HepG2 (cell line): ENCODE results near the gene BZW1. TPM values are rescaled to one million over a fixed set of nuclear protein-coding genes. Genes with fewer than 3 reads are reported as not detected.

Experiments used
- BRD4 ChIP-seq: sonication (generic); formaldehyde crosslinking; IDR thresholded peaks from 2 replicates; pipeline ENCODE4 v1.4.0; 2020; ENCODE audit warnings: missing genetic modification reagents
- CCAR2 ChIP-seq: fragments of 200-400 bp; formaldehyde crosslinking; optimal IDR thresholded peaks from 2 replicates; pipeline ENCODE3; 2018; ENCODE audit warnings: low read depth, mild to moderate bottlenecking, low read length, moderate library complexity
- EED ChIP-seq: sonication (generic); formaldehyde crosslinking; IDR thresholded peaks from 2 replicates; pipeline ENCODE4 v1.5.0; 2020; ENCODE audit warnings: mild to moderate bottlenecking, missing genetic modification reagents
- JDP2 ChIP-seq: sonication (generic); formaldehyde crosslinking; IDR thresholded peaks from 2 replicates; pipeline ENCODE4 v1.8.1; 2022; ENCODE audit warnings: missing genetic modification reagents, borderline replicate concordance
- KDM5B ChIP-seq: sonication (generic); formaldehyde crosslinking; IDR thresholded peaks from 2 replicates; pipeline ENCODE4 v1.4.0; 2020; ENCODE audit warnings: missing genetic modification reagents, mild to moderate bottlenecking, borderline replicate concordance
- NCOR1 ChIP-seq: fragments of 200-600 bp; sonication (generic); IDR thresholded peaks from 2 replicates; pipeline ENCODE4 v1.7.0; 2017; ENCODE audit warnings: antibody characterized with exemption, low read length, borderline replicate concordance
- NFKB2 ChIP-seq: sonication (generic); formaldehyde crosslinking; IDR thresholded peaks from 2 replicates; pipeline ENCODE4 v1.4.0; 2020; ENCODE audit warnings: missing genetic modification reagents, borderline replicate concordance
- PHB2 ChIP-seq: fragments of 450-650 bp; IDR thresholded peaks from 2 replicates; pipeline ENCODE4 v1.6.1; 2018; ENCODE audit not compliant: partially characterized antibody
- SIN3A ChIP-seq: IDR thresholded peaks from 2 replicates; pipeline ENCODE4 v1.6.1; 2011; ENCODE audit warnings: low read depth, mild to moderate bottlenecking, control low read depth, low read length, borderline replicate concordance
- SRF ChIP-seq: IDR thresholded peaks from 2 replicates; pipeline ENCODE4 v1.6.1; 2011; ENCODE audit warnings: mild to moderate bottlenecking, low read depth, low read length, moderate library complexity
- STAG1 ChIP-seq: sonication (generic); formaldehyde crosslinking; IDR thresholded peaks from 2 replicates; pipeline ENCODE4 v1.4.0; 2020; ENCODE audit warnings: missing genetic modification reagents
- ZFP1 ChIP-seq: IDR thresholded peaks from 2 replicates; pipeline ENCODE4 v1.6.1; 2016
- ZFY ChIP-seq: sonication (generic); formaldehyde crosslinking; IDR thresholded peaks from 2 replicates; pipeline ENCODE4 v1.4.0; 2020; ENCODE audit warnings: missing genetic modification reagents
- ZNF124 ChIP-seq: sonication (generic); formaldehyde crosslinking; IDR thresholded peaks from 2 replicates; pipeline ENCODE4 v1.4.0; 2020; ENCODE audit warnings: missing genetic modification reagents
- ZNF619 ChIP-seq: sonication (generic); formaldehyde crosslinking; IDR thresholded peaks from 2 replicates; pipeline ENCODE4 v1.4.0; 2020; ENCODE audit warnings: mild to moderate bottlenecking, missing genetic modification reagents
- ZNF644 ChIP-seq: IDR thresholded peaks from 2 replicates; pipeline ENCODE4 v1.6.1; 2016; ENCODE audit warnings: low read depth
- polyA plus RNA-seq, 8 experiments: library from polyadenylated mRNA; depleted of rRNA in 3 of 8; stranded (reverse) in 7 of 8; unstranded in 1 of 8; fragments of >200 nt; fragmentation: Illumina TruSeq in 4 of 8; extraction: Trizol in 4 of 8; gene quantifications; 2 replicates each; pipeline versions ENCODE4 v1.2.1 to v1.2.3, GENCODE V29; 2011 to 2016; ENCODE audit warnings: low read depth in 4 of 8, missing spikeins in 1 of 8, mixed read lengths in 1 of 8; ENCODE audit not compliant: insufficient read depth in 1 of 8
- total RNA-seq, 5 experiments: library from RNA; depleted of rRNA; stranded (reverse); fragments of >200 nt; fragmentation: Illumina TruSeq; extraction: Trizol; gene quantifications; 2 replicates each; pipeline ENCODE4 v1.2.3, GENCODE V29; 2016; ENCODE audit warnings: low read depth in 1 of 5
- TF ChIP-seq, protein P1 (sequence below), 2 experiments: sonication (generic) in 1 of 2; formaldehyde crosslinking in 1 of 2; IDR thresholded peaks; 2 replicates each; pipeline versions ENCODE4 v1.6.1 to v1.9.0; 2014 to 2022; ENCODE audit warnings: antibody characterized with exemption in 1 of 2, borderline replicate concordance in 1 of 2, inconsistent platforms in 1 of 2, low read depth in 1 of 2, missing genetic modification reagents in 1 of 2
- TF ChIP-seq, protein P2 (sequence below): sonication (generic); formaldehyde crosslinking; IDR thresholded peaks from 2 replicates; pipeline ENCODE4 v1.8.1; 2023; ENCODE audit warnings: mild to moderate bottlenecking, missing genetic modification reagents
- TF ChIP-seq, protein P3 (sequence below): sonication (generic); formaldehyde crosslinking; IDR thresholded peaks from 2 replicates; pipeline ENCODE4 v1.4.0; 2020; ENCODE audit warnings: mild to moderate bottlenecking, missing genetic modification reagents, borderline replicate concordance

The BZW1 gene
- total and polyA plus RNA-seq, 2 of the 13 experiments (the other 11 are each of a cell fraction or from before 2014, with no cell fraction given), result 106 to 384 TPM

DNA sequence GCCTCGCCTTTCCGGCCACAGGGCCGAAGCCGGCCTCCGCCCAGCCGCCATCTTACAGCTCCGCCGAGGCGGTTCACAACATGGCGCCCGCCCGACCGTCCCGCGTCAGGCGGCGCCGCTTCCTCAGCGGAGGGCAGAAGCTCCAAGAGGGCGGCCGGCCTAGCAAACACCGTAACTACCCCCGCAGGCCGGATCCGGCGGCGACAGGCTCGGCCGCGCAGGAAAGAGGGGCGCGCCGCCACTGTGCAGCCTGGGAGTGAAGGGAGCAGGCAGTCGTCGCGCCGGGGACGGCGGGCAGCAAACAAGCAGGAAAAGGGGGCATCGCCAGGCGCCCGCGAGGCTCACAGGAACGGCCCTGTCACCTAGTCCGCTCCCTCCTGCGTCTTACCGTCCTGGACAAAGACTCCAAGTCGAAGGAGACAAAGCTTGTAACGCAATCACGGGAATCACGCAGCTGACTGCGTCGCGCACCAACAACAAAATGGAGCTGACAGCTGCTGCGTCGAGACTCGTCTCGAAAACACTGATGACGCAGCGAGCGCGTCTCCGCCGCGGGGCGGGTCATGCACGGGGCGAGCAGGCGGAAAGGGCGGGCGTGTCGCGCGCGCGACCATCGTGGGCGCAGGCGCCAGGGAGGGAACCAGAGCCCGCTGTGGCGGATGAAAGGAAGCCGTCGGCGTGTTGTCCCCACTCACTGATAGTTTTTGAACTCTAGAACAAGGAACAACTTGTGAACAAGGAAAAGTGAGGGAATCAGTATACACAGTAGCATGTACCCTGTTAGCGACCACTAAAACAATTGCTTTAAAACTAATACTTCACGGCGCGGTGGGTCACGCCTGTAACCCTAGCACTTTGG is 52.7 kb downstream of the BZW1 start, which contains the start of gene CLK1 (continued):
- TF ChIP-seq, protein P1, sequence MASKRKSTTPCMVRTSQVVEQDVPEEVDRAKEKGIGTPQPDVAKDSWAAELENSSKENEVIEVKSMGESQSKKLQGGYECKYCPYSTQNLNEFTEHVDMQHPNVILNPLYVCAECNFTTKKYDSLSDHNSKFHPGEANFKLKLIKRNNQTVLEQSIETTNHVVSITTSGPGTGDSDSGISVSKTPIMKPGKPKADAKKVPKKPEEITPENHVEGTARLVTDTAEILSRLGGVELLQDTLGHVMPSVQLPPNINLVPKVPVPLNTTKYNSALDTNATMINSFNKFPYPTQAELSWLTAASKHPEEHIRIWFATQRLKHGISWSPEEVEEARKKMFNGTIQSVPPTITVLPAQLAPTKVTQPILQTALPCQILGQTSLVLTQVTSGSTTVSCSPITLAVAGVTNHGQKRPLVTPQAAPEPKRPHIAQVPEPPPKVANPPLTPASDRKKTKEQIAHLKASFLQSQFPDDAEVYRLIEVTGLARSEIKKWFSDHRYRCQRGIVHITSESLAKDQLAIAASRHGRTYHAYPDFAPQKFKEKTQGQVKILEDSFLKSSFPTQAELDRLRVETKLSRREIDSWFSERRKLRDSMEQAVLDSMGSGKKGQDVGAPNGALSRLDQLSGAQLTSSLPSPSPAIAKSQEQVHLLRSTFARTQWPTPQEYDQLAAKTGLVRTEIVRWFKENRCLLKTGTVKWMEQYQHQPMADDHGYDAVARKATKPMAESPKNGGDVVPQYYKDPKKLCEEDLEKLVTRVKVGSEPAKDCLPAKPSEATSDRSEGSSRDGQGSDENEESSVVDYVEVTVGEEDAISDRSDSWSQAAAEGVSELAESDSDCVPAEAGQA (IDR thresholded peaks at IDR 0.05; ENCODE audit: low read depth), result peak; percentile 98
- TF ChIP-seq, protein P1 (CRISPR knock-in tag; IDR thresholded peaks at IDR 0.05; ENCODE audit: borderline replicate concordance), result peak; percentile 97; the same call in 1 of the 2 replicates
- TF ChIP-seq STAG1 (CRISPR knock-in tag) (peak; percentile 10; the same call in 1 of the 2 replicates), CCAR2 (no peak), JDP2 (CRISPR knock-in tag) (no peak; the same call in 1 of the 2 replicates), NFKB2 (CRISPR knock-in tag) (peak; percentile 98), BRD4 (CRISPR knock-in tag) (peak; percentile 96; the same call in 1 of the 2 replicates), ZNF619 (no peak), ZNF124 (peak; percentile 94), ZFY (CRISPR knock-in tag) (peak; percentile 93), EED (CRISPR knock-in tag) (peak; percentile 84), PHB2 (no peak), SIN3A (peak; percentile 86; the same call in 1 of the 2 replicates), SRF (no peak), ZFP1 (CRISPR knock-in tag) (peak; percentile 62), NCOR1 (no peak; the same call in 1 of the 2 replicates), KDM5B (CRISPR knock-in tag) (peak; percentile 98), ZNF644 (CRISPR knock-in tag) (peak; percentile 9; the same call in 1 of the 2 replicates)
- TF ChIP-seq, protein P2, sequence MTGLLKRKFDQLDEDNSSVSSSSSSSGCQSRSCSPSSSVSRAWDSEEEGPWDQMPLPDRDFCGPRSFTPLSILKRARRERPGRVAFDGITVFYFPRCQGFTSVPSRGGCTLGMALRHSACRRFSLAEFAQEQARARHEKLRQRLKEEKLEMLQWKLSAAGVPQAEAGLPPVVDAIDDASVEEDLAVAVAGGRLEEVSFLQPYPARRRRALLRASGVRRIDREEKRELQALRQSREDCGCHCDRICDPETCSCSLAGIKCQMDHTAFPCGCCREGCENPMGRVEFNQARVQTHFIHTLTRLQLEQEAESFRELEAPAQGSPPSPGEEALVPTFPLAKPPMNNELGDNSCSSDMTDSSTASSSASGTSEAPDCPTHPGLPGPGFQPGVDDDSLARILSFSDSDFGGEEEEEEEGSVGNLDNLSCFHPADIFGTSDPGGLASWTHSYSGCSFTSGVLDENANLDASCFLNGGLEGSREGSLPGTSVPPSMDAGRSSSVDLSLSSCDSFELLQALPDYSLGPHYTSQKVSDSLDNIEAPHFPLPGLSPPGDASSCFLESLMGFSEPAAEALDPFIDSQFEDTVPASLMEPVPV (CRISPR knock-in tag), result peak; percentile 98
- TF ChIP-seq, protein P3, sequence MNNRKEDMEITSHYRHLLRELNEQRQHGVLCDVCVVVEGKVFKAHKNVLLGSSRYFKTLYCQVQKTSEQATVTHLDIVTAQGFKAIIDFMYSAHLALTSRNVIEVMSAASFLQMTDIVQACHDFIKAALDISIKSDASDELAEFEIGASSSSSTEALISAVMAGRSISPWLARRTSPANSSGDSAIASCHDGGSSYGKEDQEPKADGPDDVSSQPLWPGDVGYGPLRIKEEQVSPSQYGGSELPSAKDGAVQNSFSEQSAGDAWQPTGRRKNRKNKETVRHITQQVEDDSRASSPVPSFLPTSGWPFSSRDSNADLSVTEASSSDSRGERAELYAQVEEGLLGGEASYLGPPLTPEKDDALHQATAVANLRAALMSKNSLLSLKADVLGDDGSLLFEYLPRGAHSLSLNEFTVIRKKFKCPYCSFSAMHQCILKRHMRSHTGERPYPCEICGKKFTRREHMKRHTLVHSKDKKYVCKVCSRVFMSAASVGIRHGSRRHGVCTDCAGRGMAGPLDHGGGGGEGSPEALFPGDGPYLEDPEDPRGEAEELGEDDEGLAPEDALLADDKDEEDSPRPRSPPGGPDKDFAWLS, result peak; percentile 76; the same call in 1 of the 2 replicates
